ENCODE data around the gene SURF2.
"Not testable (repeated sequence)": the region's sequence is repeated elsewhere in the genome, so short reads cannot be mapped to it uniquely, and the experiment has no call there.

DNA sequence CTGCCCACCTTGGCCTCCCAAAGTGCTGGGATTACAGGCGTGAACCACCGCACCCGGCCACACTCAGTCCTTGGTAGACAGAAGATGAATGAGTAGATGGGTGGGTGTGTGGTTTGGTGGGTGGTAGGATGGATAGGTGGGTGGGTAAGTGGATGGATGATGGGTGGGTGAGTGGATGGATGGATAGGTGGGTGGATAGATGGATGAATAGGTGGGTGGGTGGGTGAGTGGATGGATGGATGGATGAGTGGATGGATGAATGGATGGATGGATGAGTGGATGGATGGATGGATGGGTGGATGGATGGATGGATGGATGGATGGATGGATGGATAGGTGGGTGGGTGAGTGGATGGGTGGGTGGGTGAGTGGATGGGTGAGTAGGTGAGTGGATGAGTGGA is 36.0 kb downstream of the SURF2 start:
- TF ChIP-seq, protein P1, sequence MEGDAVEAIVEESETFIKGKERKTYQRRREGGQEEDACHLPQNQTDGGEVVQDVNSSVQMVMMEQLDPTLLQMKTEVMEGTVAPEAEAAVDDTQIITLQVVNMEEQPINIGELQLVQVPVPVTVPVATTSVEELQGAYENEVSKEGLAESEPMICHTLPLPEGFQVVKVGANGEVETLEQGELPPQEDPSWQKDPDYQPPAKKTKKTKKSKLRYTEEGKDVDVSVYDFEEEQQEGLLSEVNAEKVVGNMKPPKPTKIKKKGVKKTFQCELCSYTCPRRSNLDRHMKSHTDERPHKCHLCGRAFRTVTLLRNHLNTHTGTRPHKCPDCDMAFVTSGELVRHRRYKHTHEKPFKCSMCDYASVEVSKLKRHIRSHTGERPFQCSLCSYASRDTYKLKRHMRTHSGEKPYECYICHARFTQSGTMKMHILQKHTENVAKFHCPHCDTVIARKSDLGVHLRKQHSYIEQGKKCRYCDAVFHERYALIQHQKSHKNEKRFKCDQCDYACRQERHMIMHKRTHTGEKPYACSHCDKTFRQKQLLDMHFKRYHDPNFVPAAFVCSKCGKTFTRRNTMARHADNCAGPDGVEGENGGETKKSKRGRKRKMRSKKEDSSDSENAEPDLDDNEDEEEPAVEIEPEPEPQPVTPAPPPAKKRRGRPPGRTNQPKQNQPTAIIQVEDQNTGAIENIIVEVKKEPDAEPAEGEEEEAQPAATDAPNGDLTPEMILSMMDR (IDR thresholded peaks at IDR 0.05), result not testable (repeated sequence)
- TF ChIP-seq POLR2AphosphoS5 (IDR thresholded peaks at IDR 0.05), result not testable (repeated sequence)

All from upper lobe of left lung (tissue), 4 donors.